Left ventricle myocardium inferior (tissue), 1 donor: ENCODE data around the gene CPA1. TPM values are rescaled to one million over a fixed set of nuclear protein-coding genes. Genes with fewer than 3 reads are reported as not detected.

Source experiments
- DNase-seq: peaks from one replicate; pipeline ENCODE4 v3.0.0-alpha.2; 2020
- H3K27ac ChIP-seq: fragments of 200-600 bp; replicated peaks from 2 replicates; pipeline ENCODE4 v1.8.0; 2021
- H3K27me3 ChIP-seq: fragments of 200-600 bp; 2 replicates; pipeline ENCODE4 v1.8.0; 2021; ENCODE audit warnings: low read depth
- H3K36me3 ChIP-seq: fragments of 200-600 bp; 2 replicates; pipeline ENCODE4 v1.8.0; 2021
- H3K4me1 ChIP-seq: fragments of 200-600 bp; 2 replicates; pipeline ENCODE4 v1.8.0; 2021
- H3K4me3 ChIP-seq: fragments of 200-600 bp; 2 replicates; pipeline ENCODE4 v1.8.0; 2021; ENCODE audit warnings: mild to moderate bottlenecking, moderate library complexity
- H3K9me3 ChIP-seq: fragments of 200-600 bp; replicated peaks from 2 replicates; pipeline ENCODE4 v1.8.0; 2021
- CTCF ChIP-seq: fragments of 200-600 bp; IDR thresholded peaks from 2 replicates; pipeline ENCODE4 v1.8.0; 2021; ENCODE audit warnings: antibody characterized with exemption, mild to moderate bottlenecking, borderline replicate concordance
- intact Hi-C: fragments of 100-400 bp; cut with micrococcal nuclease; formaldehyde crosslinking; loops from one replicate; pipeline ENCODE4 v1.11.0; 2022
- long read RNA-seq: library from polyadenylated mRNA; unstranded; transcript quantifications from one replicate; pipeline ENCODE4 v2.0.0, GENCODE V29; 2021
- total RNA-seq: library from RNA; stranded (reverse); fragmentation: NEBNext Ultra II Directional; extraction: Animal tissue kit (Norgen Biotek cat#: 25700); gene quantifications from one replicate; pipeline ENCODE4 v1.2.1, GENCODE V29; 2021
- donor health status: DM: no; HTN: yes; CAD: no; lungs with severe emphysema.

CPA1 gene
- not detected for total RNA-seq
- long read RNA-seq: 0 reads

GRCh38 chr7:130379921-130380860 lies at the start of gene CPA1:
TSS of gene CPA1 (plus strand) at chr7:130380494. CDS start at chr7:130380521, 27 bp downstream.
- peaks cover 20% of the 10 kb centered on the region for H3K27me3 ChIP-seq
- H3K4me3 ChIP-seq: no peak within 1 kb of the TSS
- intact Hi-C loops: no loop called here
- no peaks in the 10 kb centered on the region for H3K36me3 ChIP-seq
- DNase-seq: no peak
- TF ChIP-seq CTCF: no peak
- H3K27ac ChIP-seq: no peak within 1 kb of the TSS
- H3K9me3 ChIP-seq: peaks cover 10% of the 10 kb centered on the region
- peaks cover 7% of the 10 kb centered on the region for H3K4me1 ChIP-seq

DNA sequence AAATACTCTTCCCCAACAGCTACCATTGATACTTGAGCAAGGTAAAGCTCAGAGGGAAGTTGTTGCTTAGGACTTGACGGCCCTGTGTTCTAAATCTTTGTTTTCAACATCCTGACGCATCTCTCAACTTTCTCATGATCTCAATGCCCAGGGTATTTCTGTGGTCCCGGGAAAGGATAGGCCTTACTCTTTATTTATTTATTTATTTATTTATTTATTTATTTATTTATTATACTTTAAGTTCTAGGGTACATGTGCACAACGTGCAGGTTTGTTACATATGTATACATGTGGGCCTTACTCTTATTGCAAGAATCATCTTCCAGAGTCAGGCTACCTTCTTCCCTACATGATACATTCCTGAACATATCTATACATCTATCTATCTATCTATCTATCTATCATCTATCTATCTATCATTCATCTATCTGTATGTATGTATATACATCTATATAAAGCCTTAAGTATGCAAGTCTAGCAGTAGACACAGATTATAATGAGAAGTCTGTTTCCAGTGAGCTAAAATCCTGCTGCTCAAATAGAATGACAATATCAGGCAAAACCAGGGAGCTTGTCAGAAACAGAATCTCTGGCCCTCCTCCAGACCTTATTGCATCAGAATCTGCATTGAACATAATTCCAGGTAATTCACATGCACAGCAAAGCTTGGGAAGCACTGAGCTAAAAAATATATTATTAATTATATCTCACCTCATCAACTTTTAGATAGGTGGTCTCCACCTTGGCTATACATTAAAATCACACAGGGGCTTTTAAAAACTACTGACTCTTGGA lies 47.8 kb upstream of the CPA1 start:
- Histone ChIP-seq H3K27ac (no peak overlapping the region), H3K4me1 (no peaks in the 10 kb centered on the region), H3K27me3 (no peaks in the 10 kb centered on the region), H3K4me3 (no peak overlapping the region), H3K36me3 (no peaks in the 10 kb centered on the region), H3K9me3 (no peaks in the 10 kb centered on the region)
- intact Hi-C loops: no loop called here
- no peak for DNase-seq
- TF ChIP-seq CTCF: no peak

DNA sequence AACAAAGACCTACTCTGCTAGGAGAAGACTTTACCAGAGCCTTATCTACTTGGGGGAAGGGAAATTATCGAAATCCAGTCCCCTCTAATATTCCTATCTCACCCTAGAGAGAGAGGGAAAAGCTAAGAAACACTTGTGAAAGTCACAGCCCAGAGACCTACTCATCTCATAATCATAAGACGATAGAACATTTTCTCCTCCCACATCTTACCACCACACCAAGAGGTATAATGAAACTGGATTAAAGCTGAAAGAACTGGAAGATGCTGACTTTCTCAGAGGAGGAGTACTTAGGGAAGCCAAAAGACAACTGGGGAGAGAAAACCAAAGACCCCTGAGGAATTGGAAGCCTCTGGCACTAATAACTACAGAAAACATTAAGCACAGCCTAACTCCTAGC lies 46.5 kb upstream of the CPA1 start:
- Histone ChIP-seq H3K27ac (no peak overlapping the region), H3K9me3 (no peaks in the 10 kb centered on the region), H3K36me3 (no peaks in the 10 kb centered on the region), H3K4me1 (no peaks in the 10 kb centered on the region), H3K27me3 (no peaks in the 10 kb centered on the region), H3K4me3 (no peak overlapping the region)
- intact Hi-C loops: no loop called here
- no peak for DNase-seq
- TF ChIP-seq CTCF: no peak

DNA sequence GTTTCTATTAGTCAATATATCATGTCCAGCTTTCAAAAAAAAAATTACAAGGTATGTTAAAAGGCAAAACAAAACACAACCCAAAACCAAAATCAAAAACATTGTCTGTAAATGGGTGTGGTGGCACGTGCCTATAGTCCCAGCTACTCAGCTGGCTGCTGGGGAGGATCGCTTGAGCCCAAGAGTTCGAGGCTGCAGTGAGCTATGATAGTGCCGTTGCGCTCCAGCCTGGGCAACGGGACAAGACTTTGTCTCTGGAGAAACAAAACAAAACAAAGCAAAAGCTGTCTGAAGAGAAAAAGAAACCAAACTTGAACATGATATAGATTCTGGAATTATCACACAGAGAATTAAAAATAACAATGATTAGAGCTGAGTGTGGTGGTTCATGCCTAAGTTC lies 46.0 kb upstream of the CPA1 start:
- Histone ChIP-seq H3K27me3 (no peaks in the 10 kb centered on the region), H3K4me1 (no peaks in the 10 kb centered on the region), H3K27ac (no peak overlapping the region), H3K4me3 (no peak overlapping the region), H3K9me3 (no peaks in the 10 kb centered on the region), H3K36me3 (no peaks in the 10 kb centered on the region)
- no peak for DNase-seq
- intact Hi-C loops: no loop called here
- TF ChIP-seq CTCF: no peak

DNA sequence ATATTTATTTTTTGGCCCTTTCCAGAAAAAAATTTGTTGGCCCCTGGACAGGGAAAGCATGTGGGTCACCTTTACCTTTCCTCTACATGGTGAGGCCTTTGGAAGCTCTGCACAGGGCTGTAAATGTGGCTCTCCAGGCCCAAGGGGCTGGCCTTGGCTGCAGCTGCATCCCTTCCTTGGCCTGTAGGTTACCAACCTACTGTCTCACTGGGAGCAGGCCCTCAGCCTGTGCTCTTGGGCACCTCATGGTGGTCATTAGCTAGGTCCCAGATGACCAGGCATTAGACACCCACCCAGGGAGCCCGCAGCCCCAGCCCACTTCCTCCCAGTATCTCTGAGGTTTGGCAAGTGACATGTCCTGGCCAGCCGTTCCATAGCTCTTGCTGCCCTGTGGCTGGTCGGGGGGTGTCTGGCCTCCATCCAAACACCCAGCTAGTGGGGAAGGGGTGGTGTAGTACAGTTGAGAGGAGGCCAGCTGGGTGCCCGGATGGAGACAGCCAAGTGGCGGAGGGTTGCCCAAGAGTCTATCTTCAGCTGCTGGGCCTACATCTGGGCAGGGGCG lies 42.8 kb upstream of the CPA1 start:
- Histone ChIP-seq H3K4me1 (no peaks in the 10 kb centered on the region), H3K4me3 (no peak overlapping the region), H3K36me3 (no peaks in the 10 kb centered on the region), H3K27me3 (no peaks in the 10 kb centered on the region), H3K9me3 (peaks cover 10% of the 10 kb centered on the region), H3K27ac (no peak overlapping the region)
- intact Hi-C loops: no loop called here
- DNase-seq: no peak
- TF ChIP-seq CTCF: no peak
